ENCODE results near the gene KLHL2. TPM values are rescaled to one million over a fixed set of nuclear protein-coding genes. Genes with fewer than 3 reads are reported as not detected.

KLHL2 gene
- total and polyA plus RNA-seq, 9 of the 15 experiments (the other 6 are each of a cell fraction or from before 2014, with no cell fraction given): 2.5 to 11.3 (median 6.1) TPM

DNA sequence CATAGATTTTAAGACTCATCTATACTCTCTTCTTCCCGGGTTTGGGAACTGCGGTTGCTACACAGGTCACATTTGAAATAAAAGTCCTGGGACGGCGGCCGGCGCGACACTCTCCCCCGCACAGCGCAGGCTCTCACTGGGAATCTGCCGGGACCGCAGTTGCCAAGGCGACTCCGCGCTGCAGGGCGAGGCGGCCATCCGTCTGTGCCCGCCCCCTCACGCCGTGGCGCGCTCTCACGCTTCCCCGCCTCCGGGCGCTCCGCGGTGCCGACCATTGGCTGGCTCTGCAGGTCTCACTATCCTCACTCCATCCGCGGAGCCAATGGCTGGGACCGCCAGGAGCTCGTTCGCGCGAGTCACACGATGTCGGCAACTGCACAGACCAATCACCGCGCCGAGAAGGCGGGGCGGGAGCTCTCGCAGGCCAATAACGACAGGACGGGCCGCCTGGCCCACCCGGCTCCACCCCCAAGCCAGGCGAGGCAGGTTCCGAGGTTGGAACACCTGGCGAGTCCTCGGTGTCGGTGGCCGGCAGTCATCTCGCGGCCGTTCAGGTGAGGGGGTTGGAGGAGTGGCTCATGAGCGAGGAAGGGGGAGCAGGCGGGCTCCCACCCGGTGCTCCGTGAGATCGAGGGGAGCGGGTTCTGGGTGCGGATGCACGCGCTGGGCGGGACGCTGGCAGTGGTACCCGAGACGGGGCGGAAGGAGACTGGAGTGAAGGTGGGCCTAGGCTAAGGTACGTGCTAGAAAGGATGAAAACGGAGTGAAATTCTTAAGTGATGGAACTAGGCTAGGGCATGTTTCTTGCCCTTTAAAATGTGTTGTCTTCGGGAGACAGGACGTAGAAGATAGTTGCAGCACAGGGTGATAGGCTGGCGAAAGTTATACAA, 120.1 kb downstream of the KLHL2 start, which contains the start of gene MSMO1 (continued):
- no peak for TF ChIP-seq NR3C1 (CRISPR knock-in tag; IDR thresholded peaks at IDR 0.05)
- TF ChIP-seq, protein P1, sequence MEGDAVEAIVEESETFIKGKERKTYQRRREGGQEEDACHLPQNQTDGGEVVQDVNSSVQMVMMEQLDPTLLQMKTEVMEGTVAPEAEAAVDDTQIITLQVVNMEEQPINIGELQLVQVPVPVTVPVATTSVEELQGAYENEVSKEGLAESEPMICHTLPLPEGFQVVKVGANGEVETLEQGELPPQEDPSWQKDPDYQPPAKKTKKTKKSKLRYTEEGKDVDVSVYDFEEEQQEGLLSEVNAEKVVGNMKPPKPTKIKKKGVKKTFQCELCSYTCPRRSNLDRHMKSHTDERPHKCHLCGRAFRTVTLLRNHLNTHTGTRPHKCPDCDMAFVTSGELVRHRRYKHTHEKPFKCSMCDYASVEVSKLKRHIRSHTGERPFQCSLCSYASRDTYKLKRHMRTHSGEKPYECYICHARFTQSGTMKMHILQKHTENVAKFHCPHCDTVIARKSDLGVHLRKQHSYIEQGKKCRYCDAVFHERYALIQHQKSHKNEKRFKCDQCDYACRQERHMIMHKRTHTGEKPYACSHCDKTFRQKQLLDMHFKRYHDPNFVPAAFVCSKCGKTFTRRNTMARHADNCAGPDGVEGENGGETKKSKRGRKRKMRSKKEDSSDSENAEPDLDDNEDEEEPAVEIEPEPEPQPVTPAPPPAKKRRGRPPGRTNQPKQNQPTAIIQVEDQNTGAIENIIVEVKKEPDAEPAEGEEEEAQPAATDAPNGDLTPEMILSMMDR (IDR thresholded peaks at IDR 0.05 in 2 of 3, conservative IDR thresholded peaks at IDR 0.05 in 1 of 3; ENCODE audit: insufficient read depth in 2 of 3, low read depth in 1 of 3, low read length in 3 of 3): no peak; a peak in 1 of 6 replicates
- TF ChIP-seq KAT7 (CRISPR knock-in tag; IDR thresholded peaks at IDR 0.05; ENCODE audit: borderline replicate concordance): peak; percentile 58; the same call in 1 of the 2 replicates
- no peak for TF ChIP-seq MAFG (tag; conservative IDR thresholded peaks at IDR 0.05)
- TF ChIP-seq, protein P2, sequence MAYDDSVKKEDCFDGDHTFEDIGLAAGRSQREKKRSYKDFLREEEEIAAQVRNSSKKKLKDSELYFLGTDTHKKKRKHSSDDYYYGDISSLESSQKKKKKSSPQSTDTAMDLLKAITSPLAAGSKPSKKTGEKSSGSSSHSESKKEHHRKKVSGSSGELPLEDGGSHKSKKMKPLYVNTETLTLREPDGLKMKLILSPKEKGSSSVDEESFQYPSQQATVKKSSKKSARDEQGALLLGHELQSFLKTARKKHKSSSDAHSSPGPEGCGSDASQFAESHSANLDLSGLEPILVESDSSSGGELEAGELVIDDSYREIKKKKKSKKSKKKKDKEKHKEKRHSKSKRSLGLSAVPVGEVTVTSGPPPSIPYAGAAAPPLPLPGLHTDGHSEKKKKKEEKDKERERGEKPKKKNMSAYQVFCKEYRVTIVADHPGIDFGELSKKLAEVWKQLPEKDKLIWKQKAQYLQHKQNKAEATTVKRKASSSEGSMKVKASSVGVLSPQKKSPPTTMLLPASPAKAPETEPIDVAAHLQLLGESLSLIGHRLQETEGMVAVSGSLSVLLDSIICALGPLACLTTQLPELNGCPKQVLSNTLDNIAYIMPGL (CRISPR knock-in tag; IDR thresholded peaks at IDR 0.05): no peak
- TF ChIP-seq ATF1 (CRISPR knock-in tag; IDR thresholded peaks at IDR 0.05): no peak
- peak; percentile 98 for TF ChIP-seq ATF1 (tag; IDR thresholded peaks at IDR 0.05)
- TF ChIP-seq, protein P3, sequence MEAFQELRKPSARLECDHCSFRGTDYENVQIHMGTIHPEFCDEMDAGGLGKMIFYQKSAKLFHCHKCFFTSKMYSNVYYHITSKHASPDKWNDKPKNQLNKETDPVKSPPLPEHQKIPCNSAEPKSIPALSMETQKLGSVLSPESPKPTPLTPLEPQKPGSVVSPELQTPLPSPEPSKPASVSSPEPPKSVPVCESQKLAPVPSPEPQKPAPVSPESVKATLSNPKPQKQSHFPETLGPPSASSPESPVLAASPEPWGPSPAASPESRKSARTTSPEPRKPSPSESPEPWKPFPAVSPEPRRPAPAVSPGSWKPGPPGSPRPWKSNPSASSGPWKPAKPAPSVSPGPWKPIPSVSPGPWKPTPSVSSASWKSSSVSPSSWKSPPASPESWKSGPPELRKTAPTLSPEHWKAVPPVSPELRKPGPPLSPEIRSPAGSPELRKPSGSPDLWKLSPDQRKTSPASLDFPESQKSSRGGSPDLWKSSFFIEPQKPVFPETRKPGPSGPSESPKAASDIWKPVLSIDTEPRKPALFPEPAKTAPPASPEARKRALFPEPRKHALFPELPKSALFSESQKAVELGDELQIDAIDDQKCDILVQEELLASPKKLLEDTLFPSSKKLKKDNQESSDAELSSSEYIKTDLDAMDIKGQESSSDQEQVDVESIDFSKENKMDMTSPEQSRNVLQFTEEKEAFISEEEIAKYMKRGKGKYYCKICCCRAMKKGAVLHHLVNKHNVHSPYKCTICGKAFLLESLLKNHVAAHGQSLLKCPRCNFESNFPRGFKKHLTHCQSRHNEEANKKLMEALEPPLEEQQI (IDR thresholded peaks at IDR 0.05): no peak
- TF ChIP-seq, protein P4, sequence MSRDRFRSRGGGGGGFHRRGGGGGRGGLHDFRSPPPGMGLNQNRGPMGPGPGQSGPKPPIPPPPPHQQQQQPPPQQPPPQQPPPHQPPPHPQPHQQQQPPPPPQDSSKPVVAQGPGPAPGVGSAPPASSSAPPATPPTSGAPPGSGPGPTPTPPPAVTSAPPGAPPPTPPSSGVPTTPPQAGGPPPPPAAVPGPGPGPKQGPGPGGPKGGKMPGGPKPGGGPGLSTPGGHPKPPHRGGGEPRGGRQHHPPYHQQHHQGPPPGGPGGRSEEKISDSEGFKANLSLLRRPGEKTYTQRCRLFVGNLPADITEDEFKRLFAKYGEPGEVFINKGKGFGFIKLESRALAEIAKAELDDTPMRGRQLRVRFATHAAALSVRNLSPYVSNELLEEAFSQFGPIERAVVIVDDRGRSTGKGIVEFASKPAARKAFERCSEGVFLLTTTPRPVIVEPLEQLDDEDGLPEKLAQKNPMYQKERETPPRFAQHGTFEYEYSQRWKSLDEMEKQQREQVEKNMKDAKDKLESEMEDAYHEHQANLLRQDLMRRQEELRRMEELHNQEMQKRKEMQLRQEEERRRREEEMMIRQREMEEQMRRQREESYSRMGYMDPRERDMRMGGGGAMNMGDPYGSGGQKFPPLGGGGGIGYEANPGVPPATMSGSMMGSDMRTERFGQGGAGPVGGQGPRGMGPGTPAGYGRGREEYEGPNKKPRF (IDR thresholded peaks at IDR 0.05; ENCODE audit: low read depth, low read length): peak; percentile 86
- TF ChIP-seq POLR2AphosphoS5 (IDR thresholded peaks at IDR 0.05; ENCODE audit: control insufficient read depth, insufficient read depth, low read depth, low read length): peak; percentile 58; the same call in 1 of the 2 replicates
- TF ChIP-seq, protein P5, sequence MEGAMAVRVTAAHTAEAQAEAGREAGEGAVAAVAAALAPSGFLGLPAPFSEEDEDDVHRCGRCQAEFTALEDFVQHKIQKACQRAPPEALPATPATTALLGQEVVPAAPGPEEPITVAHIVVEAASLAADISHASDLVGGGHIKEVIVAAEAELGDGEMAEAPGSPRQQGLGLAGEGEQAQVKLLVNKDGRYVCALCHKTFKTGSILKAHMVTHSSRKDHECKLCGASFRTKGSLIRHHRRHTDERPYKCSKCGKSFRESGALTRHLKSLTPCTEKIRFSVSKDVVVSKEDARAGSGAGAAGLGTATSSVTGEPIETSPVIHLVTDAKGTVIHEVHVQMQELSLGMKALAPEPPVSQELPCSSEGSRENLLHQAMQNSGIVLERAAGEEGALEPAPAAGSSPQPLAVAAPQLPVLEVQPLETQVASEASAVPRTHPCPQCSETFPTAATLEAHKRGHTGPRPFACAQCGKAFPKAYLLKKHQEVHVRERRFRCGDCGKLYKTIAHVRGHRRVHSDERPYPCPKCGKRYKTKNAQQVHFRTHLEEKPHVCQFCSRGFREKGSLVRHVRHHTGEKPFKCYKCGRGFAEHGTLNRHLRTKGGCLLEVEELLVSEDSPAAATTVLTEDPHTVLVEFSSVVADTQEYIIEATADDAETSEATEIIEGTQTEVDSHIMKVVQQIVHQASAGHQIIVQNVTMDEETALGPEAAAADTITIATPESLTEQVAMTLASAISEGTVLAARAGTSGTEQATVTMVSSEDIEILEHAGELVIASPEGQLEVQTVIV (CRISPR knock-in tag; IDR thresholded peaks at IDR 0.05; ENCODE audit: borderline replicate concordance): no peak
- TF ChIP-seq CREM (IDR thresholded peaks at IDR 0.05; ENCODE audit: low read depth): peak; percentile 93
- TF ChIP-seq SNIP1 (IDR thresholded peaks at IDR 0.05; ENCODE audit: low read depth): no peak
- TF ChIP-seq, protein P6, sequence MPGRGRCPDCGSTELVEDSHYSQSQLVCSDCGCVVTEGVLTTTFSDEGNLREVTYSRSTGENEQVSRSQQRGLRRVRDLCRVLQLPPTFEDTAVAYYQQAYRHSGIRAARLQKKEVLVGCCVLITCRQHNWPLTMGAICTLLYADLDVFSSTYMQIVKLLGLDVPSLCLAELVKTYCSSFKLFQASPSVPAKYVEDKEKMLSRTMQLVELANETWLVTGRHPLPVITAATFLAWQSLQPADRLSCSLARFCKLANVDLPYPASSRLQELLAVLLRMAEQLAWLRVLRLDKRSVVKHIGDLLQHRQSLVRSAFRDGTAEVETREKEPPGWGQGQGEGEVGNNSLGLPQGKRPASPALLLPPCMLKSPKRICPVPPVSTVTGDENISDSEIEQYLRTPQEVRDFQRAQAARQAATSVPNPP (IDR thresholded peaks at IDR 0.05; ENCODE audit: borderline replicate concordance, insufficient read depth, insufficient read length): no peak
